AG04449 (cell line): ENCODE measurements around the gene DCAKD.

Experiments
- CTCF ChIA-PET: fragments of 350-600 bp; formaldehyde crosslinking; extraction: SDS; loops from one replicate; lab custom pipeline; 2021; ENCODE audit warnings: antibody characterized with exemption; lab: Yijun Ruan, JAX
- POLR2A ChIA-PET: fragments of 400-600, 350-600 bp; formaldehyde crosslinking; extraction: SDS; loops from one replicate; lab custom pipeline; 2020; ENCODE audit warnings: antibody characterized with exemption, inconsistent platforms; lab: Yijun Ruan, JAX
- DNase-seq: peaks from one replicate; pipeline ENCODE4 v3.0.0-alpha.2; 2010; ENCODE audit warnings: low read depth, low spot score
- H3K4me3 ChIP-seq: 2 replicates; pipeline ENCODE4 v1.5.1; 2011; ENCODE audit warnings: low read depth, mild to moderate bottlenecking, control low read depth, low read length
- TF ChIP-seq, protein P1 (sequence below): IDR thresholded peaks from one replicate; pipeline ENCODE4 v1.5.1; 2011; ENCODE audit warnings: mild to moderate bottlenecking, moderate library complexity, low read length, control low read depth, inconsistent platforms; ENCODE audit not compliant: insufficient read depth; ENCODE audit errors: missing control alignments

Gene DCAKD

DNA sequence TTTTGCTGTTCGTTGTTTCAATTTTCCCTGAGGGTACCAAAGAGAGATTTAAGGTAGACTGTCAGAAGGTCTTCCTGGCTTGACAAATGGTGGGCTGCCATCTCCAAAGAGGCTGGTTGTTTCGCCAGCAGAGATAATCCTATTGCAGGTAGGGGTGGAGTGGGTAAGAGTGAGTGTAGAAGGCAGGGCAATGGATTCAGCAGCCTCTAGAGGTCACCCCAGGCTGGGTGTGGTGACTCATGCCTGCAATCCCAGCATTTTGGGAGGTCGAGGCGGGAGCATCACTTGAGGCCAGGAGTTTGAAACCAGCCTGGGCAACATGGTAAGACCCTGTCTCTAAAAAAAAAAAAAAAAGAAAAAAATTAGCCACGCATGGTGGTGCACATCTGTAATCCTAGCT is 34.6 kb downstream of the DCAKD start:
- CTCF ChIA-PET: interaction anchor here (1.1 to 18.0 kb wide), 3 partner anchors 19 to 100 kb away, joined by 3 to 673 read pairs (median 3); partner anchors contain the start of gene GFAP
- POLR2A ChIA-PET: no interaction called here
- TF ChIP-seq, protein P1, sequence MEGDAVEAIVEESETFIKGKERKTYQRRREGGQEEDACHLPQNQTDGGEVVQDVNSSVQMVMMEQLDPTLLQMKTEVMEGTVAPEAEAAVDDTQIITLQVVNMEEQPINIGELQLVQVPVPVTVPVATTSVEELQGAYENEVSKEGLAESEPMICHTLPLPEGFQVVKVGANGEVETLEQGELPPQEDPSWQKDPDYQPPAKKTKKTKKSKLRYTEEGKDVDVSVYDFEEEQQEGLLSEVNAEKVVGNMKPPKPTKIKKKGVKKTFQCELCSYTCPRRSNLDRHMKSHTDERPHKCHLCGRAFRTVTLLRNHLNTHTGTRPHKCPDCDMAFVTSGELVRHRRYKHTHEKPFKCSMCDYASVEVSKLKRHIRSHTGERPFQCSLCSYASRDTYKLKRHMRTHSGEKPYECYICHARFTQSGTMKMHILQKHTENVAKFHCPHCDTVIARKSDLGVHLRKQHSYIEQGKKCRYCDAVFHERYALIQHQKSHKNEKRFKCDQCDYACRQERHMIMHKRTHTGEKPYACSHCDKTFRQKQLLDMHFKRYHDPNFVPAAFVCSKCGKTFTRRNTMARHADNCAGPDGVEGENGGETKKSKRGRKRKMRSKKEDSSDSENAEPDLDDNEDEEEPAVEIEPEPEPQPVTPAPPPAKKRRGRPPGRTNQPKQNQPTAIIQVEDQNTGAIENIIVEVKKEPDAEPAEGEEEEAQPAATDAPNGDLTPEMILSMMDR: peak; percentile 33
- DNase-seq: no peak
- H3K4me3 ChIP-seq: no peak overlapping the region

DNA sequence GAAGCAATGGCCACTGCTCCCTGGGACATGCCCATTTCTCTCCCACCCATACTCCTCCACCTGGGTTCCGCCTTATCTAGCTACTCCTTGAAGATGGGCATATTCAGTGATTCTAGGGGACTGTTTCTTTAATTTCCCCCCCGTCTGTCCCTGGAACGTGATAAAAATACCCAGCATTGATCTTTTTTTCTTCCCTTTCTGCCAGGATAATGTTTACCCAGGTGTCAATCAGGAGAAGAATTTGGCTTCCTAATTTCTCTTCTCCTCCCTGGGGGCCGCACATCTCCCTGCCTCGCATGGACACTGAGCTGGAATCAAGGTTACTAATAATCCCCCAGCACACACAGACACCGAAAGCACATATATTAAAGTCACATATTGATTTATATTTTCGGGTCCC is 35.2 kb downstream of the DCAKD start:
- H3K4me3 ChIP-seq: no peak overlapping the region
- TF ChIP-seq, protein P1: no peak
- no peak for DNase-seq
- ChIA-PET CTCF (interaction anchor here (1.1 to 18.0 kb wide), 4 partner anchors 18 to 137 kb away, joined by 3 to 673 read pairs (median 4); partner anchors contain the start of gene GFAP), POLR2A (no interaction called here)

DNA sequence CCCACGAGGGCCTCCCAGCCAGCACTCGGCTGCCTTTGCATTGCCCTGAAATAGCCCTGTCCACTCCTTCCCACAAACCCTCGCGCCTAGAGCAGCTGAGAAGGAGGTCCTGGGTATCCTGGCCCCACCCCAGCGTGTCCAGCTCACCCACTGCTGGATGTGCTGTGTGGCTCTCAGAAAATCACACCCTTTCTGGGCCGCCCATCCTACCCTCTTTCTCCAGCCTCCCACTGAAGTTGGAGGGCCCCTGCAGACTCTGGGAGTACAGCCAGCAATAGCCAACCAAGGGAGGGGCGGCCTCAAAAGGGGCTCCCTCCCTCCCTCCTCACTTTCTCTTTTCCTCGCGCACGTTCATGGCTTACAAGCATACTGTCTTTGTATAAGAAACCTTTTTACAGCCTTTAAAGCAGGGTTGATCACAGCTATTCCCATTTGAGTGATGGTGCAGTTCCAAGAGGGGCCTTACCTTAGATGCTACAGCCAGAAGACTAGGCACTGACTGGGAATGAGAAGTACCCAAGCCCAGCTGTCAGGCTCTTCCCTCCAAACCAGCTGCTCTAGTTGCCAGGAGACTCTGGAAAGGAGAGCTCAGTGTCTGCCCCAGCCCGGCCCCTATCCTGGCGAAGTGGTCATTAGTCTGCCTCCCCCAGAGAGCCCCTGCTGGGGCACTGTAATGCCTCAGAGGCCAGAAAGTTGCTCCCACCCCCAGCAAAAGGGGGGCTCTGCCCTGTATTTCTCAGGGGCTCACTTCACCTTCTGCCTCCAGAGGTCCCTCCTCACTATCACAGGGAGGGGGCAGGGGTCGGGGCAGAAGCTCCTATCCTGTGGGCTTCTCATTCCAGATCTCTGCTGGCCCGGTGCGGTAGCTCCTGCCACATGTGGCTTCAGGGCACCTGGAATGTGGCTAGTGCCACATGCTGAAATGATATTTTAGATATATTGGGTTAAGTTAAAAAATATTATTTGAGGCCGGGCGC is 38.1 kb downstream of the DCAKD start:
- CTCF ChIA-PET: interaction anchor here (0.7 to 18.0 kb wide), 5 partner anchors 8 to 96 kb away, joined by 3 to 673 read pairs (median 5); partner anchors contain the start of gene GFAP
- H3K4me3 ChIP-seq: no peak overlapping the region
- TF ChIP-seq, protein P1: no peak
- no peak for DNase-seq
- POLR2A ChIA-PET: no interaction called here

DNA sequence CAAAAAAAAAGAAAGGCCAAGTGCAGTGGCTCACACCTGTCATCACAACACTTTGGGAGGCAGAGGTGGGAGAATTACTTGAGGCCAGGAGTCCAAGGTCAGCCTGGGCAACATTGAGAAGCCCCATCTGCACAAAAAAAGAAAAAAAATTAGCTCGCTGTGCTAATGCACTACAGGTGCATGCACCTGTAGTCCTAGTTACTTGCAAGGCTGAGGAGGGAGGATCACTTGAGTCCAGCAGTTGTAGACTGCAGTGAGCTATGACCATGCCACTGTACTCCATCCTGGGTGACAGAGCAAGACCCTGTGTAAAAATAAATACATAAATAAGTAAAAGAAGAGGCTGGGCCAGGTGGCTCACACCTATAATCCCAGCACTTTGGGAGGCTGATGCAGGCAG is 39.7 kb downstream of the DCAKD start:
- POLR2A ChIA-PET: no interaction called here

DNA sequence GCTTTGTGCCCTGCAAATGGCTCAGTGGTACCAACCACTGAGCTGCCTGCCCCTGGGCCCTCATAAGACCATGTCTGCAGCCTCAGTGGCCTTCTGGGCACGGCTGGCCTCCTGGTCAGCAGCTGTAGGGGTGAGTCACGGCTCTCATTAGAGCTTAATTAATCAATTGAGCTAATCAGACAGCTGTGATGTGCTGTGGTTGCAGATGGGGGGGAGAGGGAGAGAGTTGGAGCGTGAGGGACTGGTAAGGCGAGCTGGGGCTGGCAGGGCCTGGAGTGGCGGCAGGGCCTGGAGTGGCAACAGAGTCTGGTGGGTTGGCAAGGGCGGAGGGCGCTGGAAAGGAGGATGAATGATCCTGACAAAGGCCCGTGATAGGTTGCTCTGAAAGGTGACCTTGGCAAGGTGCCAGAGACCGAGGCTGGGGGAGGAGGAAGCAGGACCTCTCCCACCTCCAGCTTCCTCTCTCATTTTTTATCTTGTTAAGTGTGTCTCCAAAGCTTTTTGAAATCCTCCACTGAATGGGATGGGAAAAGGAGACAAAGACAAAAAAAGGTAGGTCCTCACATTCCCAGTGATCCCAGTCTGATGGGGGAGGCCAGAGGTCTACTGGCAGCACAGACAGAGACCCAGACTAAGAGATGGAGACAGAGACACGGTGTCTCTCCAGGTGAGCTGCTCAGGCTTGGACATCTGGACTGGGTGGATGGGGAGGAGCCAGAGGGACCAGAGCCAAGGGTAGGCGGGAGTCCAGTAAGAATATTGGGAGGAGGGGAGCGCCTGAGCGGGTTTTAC is 41.6 kb downstream of the DCAKD start:
- POLR2A ChIA-PET: no interaction called here
- DNase-seq: no peak
- TF ChIP-seq, protein P1: no peak
- CTCF ChIA-PET: interaction anchor here (0.9 to 18.0 kb wide), 5 partner anchors 12 to 236 kb away, joined by 3 to 673 read pairs (median 5); partner anchors contain the start of genes ACBD4 and GFAP
- H3K4me3 ChIP-seq: no peak overlapping the region

More for the DNA sequence above, 39.7 kb downstream of the DCAKD start:
- TF ChIP-seq, protein P1: no peak
- no peak overlapping the region for H3K4me3 ChIP-seq
- DNase-seq: no peak
- CTCF ChIA-PET: interaction anchor here (1.6 to 18.0 kb wide), 3 partner anchors 10 to 95 kb away, joined by 5 to 673 read pairs (median 52); partner anchors contain the start of gene GFAP
